ENCODE results near the gene RTEL1.

The RTEL1 gene

DNA sequence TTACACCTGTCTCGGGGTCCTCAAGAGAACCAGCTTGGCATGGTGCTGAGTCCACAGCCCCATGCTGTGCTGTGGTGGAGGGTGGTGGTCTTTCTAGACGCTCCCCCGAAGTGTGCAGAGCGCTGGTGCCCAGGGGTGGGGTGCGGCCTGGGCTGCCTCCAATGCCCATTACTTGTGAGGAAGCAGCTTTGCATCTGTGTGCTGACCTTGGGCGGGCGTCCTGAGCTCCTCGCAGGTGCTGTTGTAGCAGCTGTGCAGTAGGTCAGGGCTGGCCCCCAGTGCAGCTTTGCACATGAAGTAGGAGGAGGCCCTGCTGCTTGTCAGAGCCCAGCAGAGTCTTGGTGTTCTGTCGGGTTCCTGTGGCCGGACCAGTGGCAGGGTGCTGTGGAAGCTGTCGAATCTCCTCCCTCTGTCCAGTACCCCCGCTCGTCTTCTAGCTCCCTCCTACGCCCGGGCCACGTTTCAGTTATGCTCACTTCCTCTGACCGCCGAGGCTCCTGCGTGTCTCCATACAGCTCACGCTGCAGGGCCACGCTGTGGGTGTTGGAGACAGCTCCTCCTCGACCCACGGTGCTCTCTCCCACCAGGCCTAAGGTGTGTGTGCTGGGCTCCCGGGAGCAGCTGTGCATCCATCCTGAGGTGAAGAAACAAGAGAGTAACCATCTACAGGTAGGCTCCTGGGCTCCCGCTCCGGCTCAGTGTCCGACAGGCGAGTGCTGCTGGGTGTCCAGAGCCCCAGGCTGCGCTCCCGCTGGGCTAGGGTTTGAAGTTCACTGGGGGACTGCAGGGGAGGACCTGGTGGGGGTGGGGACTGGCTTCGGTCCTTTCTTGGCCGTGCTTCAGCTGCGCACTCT, 4.1 kb downstream of the RTEL1 start:
- no peak overlapping the region for H3K4me2 ChIP-seq (ENCODE audit: low read length)
- no peaks in the 10 kb centered on the region for H3F3A ChIP-seq (ENCODE audit: control insufficient read depth, insufficient read depth)
- peaks cover 44% of the 10 kb centered on the region for H3K36me3 ChIP-seq (ENCODE audit: control insufficient read depth, low read length)
- H3K79me2 ChIP-seq (ENCODE audit: control insufficient read depth, low read length): peaks cover 23% of the 10 kb centered on the region
- TF ChIP-seq, protein P1, sequence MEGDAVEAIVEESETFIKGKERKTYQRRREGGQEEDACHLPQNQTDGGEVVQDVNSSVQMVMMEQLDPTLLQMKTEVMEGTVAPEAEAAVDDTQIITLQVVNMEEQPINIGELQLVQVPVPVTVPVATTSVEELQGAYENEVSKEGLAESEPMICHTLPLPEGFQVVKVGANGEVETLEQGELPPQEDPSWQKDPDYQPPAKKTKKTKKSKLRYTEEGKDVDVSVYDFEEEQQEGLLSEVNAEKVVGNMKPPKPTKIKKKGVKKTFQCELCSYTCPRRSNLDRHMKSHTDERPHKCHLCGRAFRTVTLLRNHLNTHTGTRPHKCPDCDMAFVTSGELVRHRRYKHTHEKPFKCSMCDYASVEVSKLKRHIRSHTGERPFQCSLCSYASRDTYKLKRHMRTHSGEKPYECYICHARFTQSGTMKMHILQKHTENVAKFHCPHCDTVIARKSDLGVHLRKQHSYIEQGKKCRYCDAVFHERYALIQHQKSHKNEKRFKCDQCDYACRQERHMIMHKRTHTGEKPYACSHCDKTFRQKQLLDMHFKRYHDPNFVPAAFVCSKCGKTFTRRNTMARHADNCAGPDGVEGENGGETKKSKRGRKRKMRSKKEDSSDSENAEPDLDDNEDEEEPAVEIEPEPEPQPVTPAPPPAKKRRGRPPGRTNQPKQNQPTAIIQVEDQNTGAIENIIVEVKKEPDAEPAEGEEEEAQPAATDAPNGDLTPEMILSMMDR (IDR thresholded peaks at IDR 0.05; ENCODE audit: low read depth, low read length, poor library complexity, severe bottlenecking): no peak
- TF ChIP-seq EZH2phosphoT487 (IDR thresholded peaks at IDR 0.05; ENCODE audit: borderline replicate concordance, low read length): no peak
- H3K9me3 ChIP-seq (ENCODE audit: control insufficient read depth, insufficient read depth, low read length): no peaks in the 10 kb centered on the region
- H3K27ac ChIP-seq (ENCODE audit: low read depth, low read length): no peak overlapping the region
- H4K20me1 ChIP-seq (ENCODE audit: control insufficient read depth, insufficient read depth, low read depth, low read length): peaks cover 8% of the 10 kb centered on the region; the same call in 1 of the 2 replicates
- H3K4me1 ChIP-seq (ENCODE audit: control insufficient read depth, low read length): peaks cover 15% of the 10 kb centered on the region
- no peak overlapping the region for H3K4me3 ChIP-seq (ENCODE audit: low read length)
- H3K9me2 ChIP-seq (replicated peaks; ENCODE audit: control insufficient read depth, low read length): no peaks in the 10 kb centered on the region
- no peaks in the 10 kb centered on the region for H3K27me3 ChIP-seq (ENCODE audit: control insufficient read depth, low read length)

GRCh38 chr20:63662813-63663189, 4.7 kb downstream of the RTEL1 start:
- Histone ChIP-seq H3K4me3 (ENCODE audit: low read length) (no peak overlapping the region), H3K27me3 (ENCODE audit: control insufficient read depth, low read length) (no peaks in the 10 kb centered on the region), H3K79me2 (ENCODE audit: control insufficient read depth, low read length) (peaks cover 23% of the 10 kb centered on the region), H3K27ac (ENCODE audit: low read depth, low read length) (no peak overlapping the region), H3F3A (ENCODE audit: control insufficient read depth, insufficient read depth) (no peaks in the 10 kb centered on the region), H3K4me1 (ENCODE audit: control insufficient read depth, low read length) (peaks cover 9% of the 10 kb centered on the region), H4K20me1 (ENCODE audit: control insufficient read depth, insufficient read depth, low read depth, low read length) (peaks cover 8% of the 10 kb centered on the region; the same call in 1 of the 2 replicates), H3K9me3 (ENCODE audit: control insufficient read depth, insufficient read depth, low read length) (no peaks in the 10 kb centered on the region), H3K4me2 (ENCODE audit: low read length) (no peak overlapping the region), H3K9me2 (replicated peaks; ENCODE audit: control insufficient read depth, low read length) (no peaks in the 10 kb centered on the region), H3K36me3 (ENCODE audit: control insufficient read depth, low read length) (peaks cover 50% of the 10 kb centered on the region)
- TF ChIP-seq, protein P1 (IDR thresholded peaks at IDR 0.05; ENCODE audit: low read depth, low read length, poor library complexity, severe bottlenecking): no peak
- TF ChIP-seq EZH2phosphoT487 (IDR thresholded peaks at IDR 0.05; ENCODE audit: borderline replicate concordance, low read length): no peak

- Histone ChIP-seq H3K27ac (ENCODE audit: low read depth, low read length) (no peak overlapping the region), H3K4me1 (ENCODE audit: control insufficient read depth, low read length) (peaks cover 7% of the 10 kb centered on the region), H3K36me3 (ENCODE audit: control insufficient read depth, low read length) (peaks cover 57% of the 10 kb centered on the region), H3K27me3 (ENCODE audit: control insufficient read depth, low read length) (no peaks in the 10 kb centered on the region), H3K79me2 (ENCODE audit: control insufficient read depth, low read length) (peaks cover 23% of the 10 kb centered on the region), H3K4me3 (ENCODE audit: low read length) (no peak overlapping the region), H3F3A (ENCODE audit: control insufficient read depth, insufficient read depth) (no peaks in the 10 kb centered on the region), H3K9me3 (ENCODE audit: control insufficient read depth, insufficient read depth, low read length) (no peaks in the 10 kb centered on the region), H4K20me1 (ENCODE audit: control insufficient read depth, insufficient read depth, low read depth, low read length) (peaks cover 8% of the 10 kb centered on the region; the same call in 1 of the 2 replicates), H3K4me2 (ENCODE audit: low read length) (no peak overlapping the region), H3K9me2 (replicated peaks; ENCODE audit: control insufficient read depth, low read length) (no peaks in the 10 kb centered on the region)
- TF ChIP-seq, protein P1 (IDR thresholded peaks at IDR 0.05; ENCODE audit: low read depth, low read length, poor library complexity, severe bottlenecking): no peak
- no peak for TF ChIP-seq EZH2phosphoT487 (IDR thresholded peaks at IDR 0.05; ENCODE audit: borderline replicate concordance, low read length)
These were observed 5.4 kb downstream of the RTEL1 start for GRCh38 chr20:63663332-63664066.

Measured in DOHH2 (cell line).